Hindlimb muscle (tissue), 1 donor: ENCODE data around the gene ETNK2. TPM values are rescaled to one million over a fixed set of nuclear protein-coding genes. Genes with fewer than 3 reads are reported as not detected.
A peak's percentile ranks its signal among the peaks of the same experiment; 100 is the strongest.

Source experiments
- DNase-seq: peaks from one replicate; pipeline ENCODE4 v3.0.0-alpha.2; 2013
- polyA plus RNA-seq: library from polyadenylated mRNA; unstranded; fragments of 120-200 nt; gene quantifications from one replicate; pipeline ENCODE4 v1.2.1, GENCODE V29; 2013; ENCODE audit not compliant: insufficient read length

Gene ETNK2, protein sequence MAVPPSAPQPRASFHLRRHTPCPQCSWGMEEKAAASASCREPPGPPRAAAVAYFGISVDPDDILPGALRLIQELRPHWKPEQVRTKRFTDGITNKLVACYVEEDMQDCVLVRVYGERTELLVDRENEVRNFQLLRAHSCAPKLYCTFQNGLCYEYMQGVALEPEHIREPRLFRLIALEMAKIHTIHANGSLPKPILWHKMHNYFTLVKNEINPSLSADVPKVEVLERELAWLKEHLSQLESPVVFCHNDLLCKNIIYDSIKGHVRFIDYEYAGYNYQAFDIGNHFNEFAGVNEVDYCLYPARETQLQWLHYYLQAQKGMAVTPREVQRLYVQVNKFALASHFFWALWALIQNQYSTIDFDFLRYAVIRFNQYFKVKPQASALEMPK
- 3.0 TPM for polyA plus RNA-seq

DNA sequence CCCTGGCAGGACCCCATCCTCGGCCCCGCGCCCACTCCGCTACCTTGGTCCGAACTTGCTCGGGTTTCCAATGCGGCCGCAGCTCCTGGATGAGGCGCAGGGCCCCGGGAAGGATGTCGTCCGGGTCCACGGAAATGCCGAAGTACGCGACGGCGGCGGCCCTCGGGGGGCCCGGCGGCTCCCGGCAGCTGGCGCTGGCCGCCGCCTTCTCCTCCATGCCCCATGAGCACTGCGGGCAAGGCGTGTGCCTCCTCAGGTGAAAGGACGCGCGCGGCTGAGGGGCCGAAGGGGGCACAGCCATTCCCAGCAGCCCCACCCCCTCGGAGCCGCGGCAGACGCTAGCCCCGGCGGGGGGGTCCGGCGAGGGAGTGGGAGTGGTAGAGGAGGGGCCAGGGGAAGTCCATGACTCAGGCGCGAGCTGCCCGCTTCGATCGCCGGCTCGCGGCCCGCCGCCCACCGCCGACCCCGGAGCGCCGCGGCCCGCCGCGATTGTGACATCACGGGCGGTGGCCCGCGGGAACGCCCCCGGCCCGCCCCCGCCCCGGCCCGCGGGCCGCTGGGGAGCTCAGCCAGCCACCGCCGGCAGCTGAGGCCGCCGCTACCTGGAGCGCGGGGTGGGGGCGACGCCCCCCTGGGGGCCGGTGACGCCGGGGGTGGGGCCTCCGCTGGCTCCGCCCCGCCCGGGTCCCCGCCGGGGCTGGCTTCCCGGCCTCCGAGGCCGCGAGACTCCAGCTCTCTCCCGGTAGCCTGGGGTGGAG lies at the start of gene ETNK2:
ETNK2 (minus strand) TSS at position 493 of the 758 bp plus-strand sequence; CDS start at position 301, 192 bp downstream.
- peak; percentile 56 for DNase-seq

- DNase-seq, result no peak
Observed at GRCh38 chr1:204201348-204202040, 49.6 kb upstream of the ETNK2 start.

- no peak for DNase-seq
Observed at GRCh38 chr1:204199579-204199978, 47.7 kb upstream of the ETNK2 start.

DNA sequence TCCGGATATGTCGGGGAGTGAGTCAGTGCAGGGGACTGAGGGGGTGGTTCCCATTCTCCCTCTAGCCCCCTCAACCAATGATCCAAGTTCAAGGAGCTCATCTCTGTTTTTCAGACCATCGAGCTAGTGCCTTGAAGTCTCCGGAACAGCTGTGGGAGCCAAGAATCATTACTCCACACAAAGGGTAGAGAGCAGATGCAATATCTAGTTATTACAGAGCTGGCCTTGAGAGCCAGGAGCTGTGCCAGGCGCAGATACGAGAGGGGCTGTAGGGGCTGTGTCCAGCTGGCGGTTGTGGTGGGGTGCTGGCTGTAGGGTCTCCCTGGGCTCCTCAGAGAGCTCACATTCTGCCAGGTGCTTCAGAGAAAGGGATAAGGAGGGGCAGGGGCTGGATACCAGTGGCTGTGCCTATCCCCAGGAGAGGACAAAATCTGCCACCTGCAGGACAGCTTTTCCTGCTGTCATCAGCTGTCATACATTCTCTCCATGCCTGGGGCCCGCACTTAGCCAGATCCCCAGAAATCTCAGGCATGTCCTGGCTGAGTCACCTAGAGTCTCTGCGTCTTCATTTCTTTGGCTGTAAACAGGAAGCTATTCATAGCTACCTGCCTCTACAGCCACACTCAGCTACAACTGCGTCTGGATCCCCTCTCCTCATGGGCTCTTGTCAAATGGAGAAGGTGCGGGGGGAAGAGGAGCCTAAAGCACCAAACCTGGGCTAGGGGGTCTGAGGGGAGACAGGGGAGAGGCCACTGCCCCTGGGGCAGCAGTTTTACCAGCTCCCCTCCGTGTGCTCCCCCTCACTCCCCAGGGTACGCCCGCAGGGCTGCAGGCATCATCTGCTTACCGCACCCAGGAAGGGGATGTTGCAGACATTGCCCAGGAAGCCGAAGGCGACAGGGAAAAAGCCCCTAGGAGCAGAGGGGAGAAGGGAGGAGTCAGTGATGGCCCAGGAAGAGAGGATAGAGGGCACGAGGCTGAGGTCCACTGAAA lies 46.8 kb upstream of the ETNK2 start:
- DNase-seq, result no peak

- DNase-seq, result no peak
Observed at GRCh38 chr1:204197068-204197467, 45.2 kb upstream of the ETNK2 start.

DNA sequence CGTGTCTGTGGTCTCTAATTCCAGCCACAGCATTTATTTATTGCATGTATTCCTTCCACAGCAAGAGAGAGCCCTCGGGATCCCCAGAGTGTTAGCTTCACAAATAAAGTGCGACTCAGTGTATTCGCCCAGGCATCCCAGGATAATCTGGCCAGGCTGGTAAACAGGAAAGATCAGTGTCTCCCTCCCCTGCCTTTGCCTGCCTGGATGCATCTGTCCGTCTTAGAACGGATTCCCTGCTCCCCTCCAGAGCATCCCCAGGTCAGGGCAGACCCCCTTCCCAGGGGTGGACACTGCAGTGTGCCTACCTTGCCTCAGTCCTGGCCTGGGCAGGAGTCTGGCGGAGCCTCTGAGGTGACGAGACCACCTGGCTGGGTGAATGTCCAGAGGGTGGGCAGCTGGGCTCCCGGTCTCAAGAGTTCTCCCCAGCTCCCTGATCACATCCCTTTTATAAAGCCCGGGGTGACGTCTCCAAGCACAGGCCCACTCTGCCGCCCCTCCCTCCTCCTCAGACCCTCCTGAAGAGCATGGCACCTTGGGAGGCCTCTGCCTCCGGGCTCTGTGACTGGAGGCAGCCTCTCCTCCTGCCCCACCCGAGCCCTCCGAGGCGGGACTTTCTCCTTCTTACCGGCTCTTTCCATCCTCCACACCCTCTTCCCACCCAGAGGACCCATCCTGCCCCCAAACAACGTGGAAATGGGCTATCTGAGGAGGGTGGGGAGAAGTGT lies 44.4 kb upstream of the ETNK2 start, which contains the start of gene KISS1:
KISS1 (minus strand) TSS at position 424 of the 728 bp plus-strand sequence. CDS start 3,615 bp downstream, outside the sequence.
- no peak for DNase-seq

DNA sequence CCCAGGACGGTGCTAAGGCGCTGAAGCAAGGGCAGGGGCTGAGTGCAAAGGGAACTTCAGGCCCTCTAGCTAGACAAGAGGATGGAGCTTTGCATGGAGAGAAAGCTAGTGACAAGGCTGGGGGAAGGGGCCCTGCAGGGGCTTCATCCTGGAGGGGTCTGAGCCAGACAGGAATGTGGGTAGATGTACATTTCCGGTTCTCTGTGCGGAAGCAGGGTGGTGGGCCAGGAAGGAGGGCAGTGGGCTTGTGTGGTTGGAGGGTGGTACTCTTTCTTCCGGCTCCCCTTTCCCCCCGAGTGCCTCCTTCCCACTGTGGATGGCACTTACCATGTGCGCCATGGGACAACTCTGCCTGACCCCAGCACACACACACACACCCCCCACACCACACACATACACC lies 42.9 kb upstream of the ETNK2 start:
- DNase-seq, result no peak

DNA sequence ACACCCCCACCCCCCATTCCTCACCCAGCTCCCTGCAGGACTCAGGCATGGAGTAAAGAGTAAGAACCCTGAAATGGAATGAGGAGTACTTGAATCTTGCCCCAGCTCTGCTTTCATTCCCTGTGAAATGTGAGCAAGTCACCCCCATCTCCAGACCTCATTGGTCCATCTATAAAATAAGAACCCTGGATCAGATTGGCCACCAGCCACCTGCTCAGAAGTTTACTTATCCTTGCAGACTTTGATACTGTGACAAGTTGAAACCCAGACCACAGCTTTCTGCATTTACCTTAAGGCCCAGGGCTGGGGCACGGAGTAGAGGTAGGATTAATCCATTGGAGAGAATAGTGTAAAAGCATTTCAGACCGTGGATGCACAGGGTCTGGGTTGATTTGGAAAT lies 42.2 kb upstream of the ETNK2 start:
- DNase-seq, result no peak

DNA sequence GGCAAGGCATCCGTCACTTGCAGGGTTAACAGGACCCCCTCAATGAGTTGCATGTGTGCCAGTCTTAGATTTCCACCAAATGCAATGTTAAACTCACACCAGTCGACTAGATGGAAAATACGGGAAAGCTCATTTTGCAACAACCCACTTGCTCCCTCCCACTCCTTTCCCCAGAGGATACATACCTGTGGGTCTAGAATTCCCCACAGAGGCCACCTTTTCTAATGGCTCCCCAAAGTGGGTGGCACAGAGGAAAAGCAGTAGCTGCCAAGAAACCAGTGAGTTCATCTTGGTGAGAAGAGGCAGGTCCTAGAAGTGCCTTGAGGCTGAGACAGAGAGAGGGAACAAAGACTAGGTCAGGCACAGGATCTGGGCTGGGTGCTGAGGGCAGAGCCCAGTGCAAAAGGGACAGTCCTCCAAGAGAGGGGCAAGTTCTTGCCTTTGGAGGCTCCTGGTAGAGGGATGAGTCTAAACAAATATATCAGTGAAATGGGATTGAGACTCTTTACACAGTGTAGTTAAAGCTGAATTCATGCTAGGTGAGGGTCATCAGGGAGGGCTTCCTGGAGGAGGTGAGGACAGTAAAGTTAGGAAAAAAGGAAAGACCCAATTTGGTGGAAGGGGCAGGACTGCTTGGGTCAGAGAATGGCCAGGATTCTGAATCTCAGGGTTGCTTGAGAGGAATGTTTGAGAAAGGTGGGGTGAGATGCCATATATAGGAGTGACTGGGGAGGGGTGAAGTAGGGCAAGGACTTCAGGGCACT lies 40.9 kb upstream of the ETNK2 start:
- DNase-seq, result no peak

- no peak for DNase-seq
Observed at GRCh38 chr1:204192046-204192445, 40.2 kb upstream of the ETNK2 start.

DNA sequence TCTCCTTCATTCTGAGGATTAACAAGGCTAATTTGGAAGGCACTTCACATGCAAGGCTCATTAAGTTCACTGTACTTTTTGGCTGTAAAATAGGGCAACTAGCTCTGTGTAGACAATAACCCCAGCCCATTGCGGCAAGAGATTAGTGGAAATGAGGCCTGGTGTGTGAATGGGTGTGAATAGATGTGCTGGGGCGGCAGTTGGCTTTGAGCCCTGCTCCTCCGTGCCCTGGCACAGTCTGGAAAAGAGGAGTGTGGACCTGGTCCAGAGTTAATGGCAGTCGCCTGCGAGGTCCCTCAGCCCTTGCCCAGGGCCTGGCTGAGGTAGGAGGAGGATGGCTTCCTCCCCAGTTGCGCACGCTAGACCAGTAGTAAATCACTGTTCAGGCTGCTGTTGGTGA lies 39.6 kb upstream of the ETNK2 start:
- no peak for DNase-seq

GRCh38 chr1:204190212-204191211 lies 38.7 kb upstream of the ETNK2 start:
- DNase-seq, result peak; percentile 38

DNA sequence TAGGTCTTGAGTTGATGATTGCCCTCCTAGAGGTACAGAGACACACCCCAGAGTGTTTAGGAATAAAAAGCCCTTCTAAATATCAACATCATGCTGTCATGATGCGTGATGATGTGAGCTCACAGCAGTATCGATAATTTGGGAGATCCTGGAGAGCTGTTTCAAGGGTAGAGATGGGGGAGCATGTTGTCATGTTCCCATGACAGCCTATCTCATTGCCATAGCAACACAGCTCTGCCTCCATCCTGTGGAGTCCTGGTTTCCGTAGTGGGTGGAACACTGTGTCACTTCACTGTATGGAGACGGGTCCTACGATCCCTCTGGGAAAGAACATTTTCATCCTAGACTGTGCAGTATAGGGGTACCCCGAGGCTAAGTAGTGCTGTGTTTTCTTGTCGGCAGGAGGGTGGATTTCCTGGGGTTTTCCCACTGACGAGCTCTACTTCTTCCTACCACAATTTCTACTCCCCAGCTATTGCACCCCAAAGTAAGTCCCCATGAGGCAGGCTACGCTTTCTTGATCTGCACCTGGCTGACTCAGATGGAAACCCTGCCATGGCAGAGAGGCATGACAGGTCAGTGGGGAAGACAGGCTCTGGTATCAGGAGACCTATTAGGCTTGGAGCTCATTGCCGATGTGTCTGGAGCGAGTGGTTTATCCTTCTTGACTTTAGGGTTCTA lies 37.3 kb upstream of the ETNK2 start:
- no peak for DNase-seq

- DNase-seq, result no peak
Observed at GRCh38 chr1:204186597-204186996, 34.8 kb upstream of the ETNK2 start.

DNA sequence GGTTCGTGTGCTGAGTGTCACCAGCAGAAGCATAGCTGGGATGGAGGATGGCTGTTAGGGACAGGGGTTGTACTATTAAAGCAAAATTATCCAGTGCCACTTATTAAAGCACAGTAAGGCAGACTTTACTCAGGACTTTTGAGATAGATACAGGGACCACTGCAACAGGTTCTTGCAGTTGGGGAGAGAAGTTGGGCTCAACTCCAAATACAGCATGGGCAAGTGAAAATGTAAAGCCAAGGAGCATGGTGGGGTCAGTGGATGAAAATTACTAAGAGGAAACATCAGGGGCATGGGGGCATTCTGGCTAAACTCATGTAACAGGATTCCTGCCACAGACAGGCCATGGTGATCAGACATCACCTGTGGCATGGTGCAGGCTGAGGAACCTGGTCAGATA lies 29.3 kb upstream of the ETNK2 start:
- DNase-seq, result no peak

DNA sequence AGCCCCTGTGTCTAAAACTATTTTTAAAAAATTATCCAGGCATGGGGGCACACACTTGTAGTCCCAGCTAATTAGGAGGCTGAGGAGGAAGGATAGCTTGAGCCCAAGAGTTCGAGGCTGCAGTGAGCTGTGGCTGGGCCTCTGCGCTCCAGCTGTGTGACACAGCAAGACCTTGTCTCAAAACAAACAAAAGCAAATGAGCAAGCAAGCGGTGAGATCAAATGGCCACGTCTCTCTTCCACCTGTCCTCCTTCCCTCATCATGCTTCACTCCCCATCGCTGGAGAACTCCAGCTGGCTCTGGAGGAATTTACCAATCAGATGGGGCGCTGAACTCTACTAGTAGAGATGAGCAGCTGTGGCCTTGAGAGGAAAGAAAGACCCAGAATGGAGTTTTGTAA lies 28.3 kb upstream of the ETNK2 start:
- DNase-seq, result no peak

DNA sequence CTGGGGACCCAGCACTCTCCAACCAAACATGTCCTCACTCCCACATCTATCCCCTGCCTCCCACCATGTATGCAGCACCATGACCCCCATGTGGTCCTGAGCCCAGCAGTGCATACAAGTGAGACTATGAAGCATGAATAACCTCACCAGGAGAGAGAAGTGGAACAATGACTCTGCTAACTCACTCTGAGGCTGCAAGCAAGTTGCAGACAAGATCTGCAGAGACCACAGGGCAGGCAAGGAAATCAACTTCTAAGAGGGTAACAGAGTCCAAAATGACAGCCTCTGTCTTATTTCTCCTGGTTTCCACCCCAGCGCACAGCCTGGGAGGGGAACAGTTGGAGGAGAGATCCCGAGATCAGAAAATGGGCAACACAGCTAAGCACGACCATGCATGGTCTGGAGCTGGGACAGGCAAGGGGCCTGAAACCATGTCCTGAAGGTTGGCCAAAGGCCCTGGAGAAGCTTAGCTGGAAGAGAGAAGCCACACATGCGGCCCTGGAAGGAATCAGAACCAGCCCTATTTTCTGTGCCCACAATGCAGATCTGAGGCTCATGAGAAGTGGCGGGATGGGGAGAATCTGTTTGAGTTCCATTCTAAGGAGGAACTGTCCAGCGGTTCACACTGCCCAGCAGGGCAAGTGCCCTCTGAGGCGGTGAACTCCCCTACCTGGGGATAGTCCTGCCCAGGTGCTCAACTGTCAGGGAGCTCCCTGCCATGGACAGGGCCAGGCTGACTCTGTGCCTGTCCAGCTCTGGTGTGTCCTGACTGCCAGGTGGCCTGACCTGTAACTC lies 26.8 kb upstream of the ETNK2 start:
- no peak for DNase-seq

DNA sequence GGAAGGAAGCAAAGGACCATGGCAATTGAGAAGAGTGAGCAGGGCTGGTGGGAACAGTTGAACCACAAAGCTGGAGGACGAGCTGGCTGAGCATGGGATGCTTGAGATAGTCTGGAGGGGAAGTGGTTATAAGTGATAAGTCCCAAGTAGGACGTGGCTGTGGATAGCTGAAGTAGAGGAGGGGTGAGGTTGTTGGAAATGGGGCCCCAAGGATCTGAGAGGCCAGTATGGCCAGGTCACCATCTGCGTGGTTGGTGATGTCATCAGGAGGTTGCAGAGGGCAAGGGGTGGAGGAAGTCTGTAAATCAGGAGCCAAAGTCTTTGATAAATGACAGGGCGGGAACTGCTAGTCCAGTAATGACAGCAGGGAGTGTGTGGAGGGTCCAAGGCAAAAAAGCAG lies 25.3 kb upstream of the ETNK2 start:
- no peak for DNase-seq
